Activated naive CD8-positive, alpha-beta T cell treated with anti-CD3 and anti-CD28 coated beads, Interleukin-2, amount 50 U/mL, for 24 hours (primary cell): Measurements from ENCODE around the gene RGL1.

Source experiments
- ATAC-seq: fragments of 150-1000 bp; cut with Tn5 transposase; one replicate; pipeline ENCODE4 v1.10.0; 2021
- DNase-seq: peaks from one replicate; pipeline ENCODE4 v3.0.0; 2021
- H3K27ac Mint-ChIP-seq: one replicate; pipeline ENCODE4 v1.8.0; 2021; ENCODE audit warnings: mild to moderate bottlenecking, mixed read lengths
- H3K27me3 Mint-ChIP-seq: one replicate; pipeline ENCODE4 v1.8.0; 2021; ENCODE audit warnings: mixed read lengths
- H3K36me3 Mint-ChIP-seq: one replicate; pipeline ENCODE4 v1.8.0; 2021; ENCODE audit warnings: low read depth, mixed read lengths
- H3K4me1 Mint-ChIP-seq: one replicate; pipeline ENCODE4 v1.8.0; 2021; ENCODE audit warnings: mixed read lengths
- H3K4me3 Mint-ChIP-seq: one replicate; pipeline ENCODE4 v1.8.0; 2021; ENCODE audit warnings: mild to moderate bottlenecking, moderate library complexity, mixed read lengths
- H3K9me3 Mint-ChIP-seq: one replicate; pipeline ENCODE4 v1.8.0; 2021; ENCODE audit warnings: mixed read lengths

RGL1 gene

GRCh38 chr1:183824291-183824690 lies 19.4 kb downstream of the RGL1 start:
- Mint-ChIP-seq H3K27ac (no peak overlapping the region), H3K4me3 (no peak overlapping the region), H3K9me3 (no peaks in the 10 kb centered on the region), H3K27me3 (no peaks in the 10 kb centered on the region), H3K36me3 (no peaks in the 10 kb centered on the region), H3K4me1 (no peaks in the 10 kb centered on the region)
- ATAC-seq (no peak), DNase-seq (no peak)

DNA sequence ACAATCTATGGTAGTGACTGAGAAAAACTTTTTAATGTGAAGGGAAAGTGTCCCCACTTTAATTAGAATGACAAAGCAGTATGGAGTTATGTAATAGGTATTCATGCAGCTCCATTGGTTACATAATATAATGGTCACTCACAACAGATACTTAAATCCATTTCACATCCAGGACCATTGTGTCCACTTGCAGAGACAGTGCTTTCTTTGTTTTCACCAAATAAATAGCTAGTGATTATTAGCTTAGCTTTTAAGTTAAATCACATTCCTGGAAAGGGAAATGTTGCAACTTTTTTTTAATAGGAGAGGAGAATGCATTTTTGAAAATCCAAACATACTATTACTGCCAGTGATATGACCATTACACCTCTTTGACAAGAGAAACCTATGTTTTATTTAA lies 22.9 kb downstream of the RGL1 start:
- H3K4me1 Mint-ChIP-seq = no peaks in the 10 kb centered on the region
- DNase-seq = no peak
- H3K36me3 Mint-ChIP-seq = no peaks in the 10 kb centered on the region
- no peak for ATAC-seq
- H3K27ac Mint-ChIP-seq = no peak overlapping the region
- H3K9me3 Mint-ChIP-seq = no peaks in the 10 kb centered on the region
- H3K27me3 Mint-ChIP-seq = no peaks in the 10 kb centered on the region
- no peak overlapping the region for H3K4me3 Mint-ChIP-seq

- H3K36me3 Mint-ChIP-seq = no peaks in the 10 kb centered on the region
- H3K4me1 Mint-ChIP-seq = no peaks in the 10 kb centered on the region
- no peaks in the 10 kb centered on the region for H3K9me3 Mint-ChIP-seq
- H3K27me3 Mint-ChIP-seq = no peaks in the 10 kb centered on the region
- no peak overlapping the region for H3K27ac Mint-ChIP-seq
- DNase-seq (no peak), ATAC-seq (no peak)
- H3K4me3 Mint-ChIP-seq = no peak overlapping the region
Measured at GRCh38 chr1:183830389-183830788, 25.5 kb downstream of the RGL1 start.

GRCh38 chr1:183831311-183831710 lies 26.4 kb downstream of the RGL1 start:
- Mint-ChIP-seq H3K9me3 (no peaks in the 10 kb centered on the region), H3K4me1 (no peaks in the 10 kb centered on the region), H3K36me3 (no peaks in the 10 kb centered on the region), H3K4me3 (no peak overlapping the region), H3K27me3 (no peaks in the 10 kb centered on the region), H3K27ac (no peak overlapping the region)
- no peak for DNase-seq
- ATAC-seq = no peak

GRCh38 chr1:183832459-183832858 lies 27.5 kb downstream of the RGL1 start:
- ATAC-seq = no peak
- H3K4me3 Mint-ChIP-seq = no peak overlapping the region
- no peaks in the 10 kb centered on the region for H3K4me1 Mint-ChIP-seq
- no peak overlapping the region for H3K27ac Mint-ChIP-seq
- DNase-seq = no peak
- H3K27me3 Mint-ChIP-seq = no peaks in the 10 kb centered on the region
- no peaks in the 10 kb centered on the region for H3K9me3 Mint-ChIP-seq
- H3K36me3 Mint-ChIP-seq = no peaks in the 10 kb centered on the region

GRCh38 chr1:183834568-183834967 lies 29.6 kb downstream of the RGL1 start:
- H3K27ac Mint-ChIP-seq = no peak overlapping the region
- ATAC-seq = no peak
- H3K36me3 Mint-ChIP-seq = no peaks in the 10 kb centered on the region
- no peaks in the 10 kb centered on the region for H3K27me3 Mint-ChIP-seq
- no peaks in the 10 kb centered on the region for H3K9me3 Mint-ChIP-seq
- H3K4me3 Mint-ChIP-seq = no peak overlapping the region
- DNase-seq = no peak
- H3K4me1 Mint-ChIP-seq = no peaks in the 10 kb centered on the region

- peaks cover 4% of the 10 kb centered on the region for H3K4me1 Mint-ChIP-seq
- no peak for ATAC-seq
Measured at GRCh38 chr1:183836598-183836997, 31.7 kb downstream of the RGL1 start.

DNA sequence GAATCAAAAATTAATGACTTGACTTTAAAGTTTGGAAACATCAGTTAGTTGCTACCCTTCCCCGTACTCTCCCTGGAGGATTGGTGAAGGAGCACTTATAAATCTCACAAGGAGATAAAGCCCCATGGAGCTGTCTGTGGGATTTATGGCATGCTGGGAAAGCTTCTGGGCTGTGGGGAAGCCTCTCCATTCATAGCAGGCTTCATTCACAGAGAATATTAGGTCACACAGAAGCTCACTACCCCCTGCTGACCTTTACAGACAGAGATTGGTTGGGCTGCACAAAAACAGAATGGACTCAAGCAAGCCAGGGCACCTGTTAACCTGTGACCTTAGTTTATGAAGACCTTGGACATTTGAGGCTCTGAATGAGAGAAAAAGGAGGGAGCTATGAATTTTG lies 32.1 kb downstream of the RGL1 start:
- no peaks in the 10 kb centered on the region for H3K27me3 Mint-ChIP-seq
- H3K4me3 Mint-ChIP-seq = no peak overlapping the region
- H3K4me1 Mint-ChIP-seq = peaks cover 8% of the 10 kb centered on the region
- H3K9me3 Mint-ChIP-seq = no peaks in the 10 kb centered on the region
- DNase-seq = no peak
- H3K27ac Mint-ChIP-seq = no peak overlapping the region
- H3K36me3 Mint-ChIP-seq = no peaks in the 10 kb centered on the region
- ATAC-seq = no peak

More at GRCh38 chr1:183836598-183836997, 31.7 kb downstream of the RGL1 start:
- H3K4me3 Mint-ChIP-seq = no peak overlapping the region
- no peaks in the 10 kb centered on the region for H3K36me3 Mint-ChIP-seq
- DNase-seq = no peak
- no peaks in the 10 kb centered on the region for H3K9me3 Mint-ChIP-seq
- H3K27ac Mint-ChIP-seq = no peak overlapping the region
- H3K27me3 Mint-ChIP-seq = no peaks in the 10 kb centered on the region

GRCh38 chr1:183838221-183838620 lies 33.3 kb downstream of the RGL1 start:
- no peak for DNase-seq
- Mint-ChIP-seq H3K27ac (no peak overlapping the region), H3K36me3 (no peaks in the 10 kb centered on the region), H3K27me3 (no peaks in the 10 kb centered on the region), H3K4me3 (no peak overlapping the region), H3K4me1 (peaks cover 18% of the 10 kb centered on the region), H3K9me3 (no peaks in the 10 kb centered on the region)
- no peak for ATAC-seq

DNA sequence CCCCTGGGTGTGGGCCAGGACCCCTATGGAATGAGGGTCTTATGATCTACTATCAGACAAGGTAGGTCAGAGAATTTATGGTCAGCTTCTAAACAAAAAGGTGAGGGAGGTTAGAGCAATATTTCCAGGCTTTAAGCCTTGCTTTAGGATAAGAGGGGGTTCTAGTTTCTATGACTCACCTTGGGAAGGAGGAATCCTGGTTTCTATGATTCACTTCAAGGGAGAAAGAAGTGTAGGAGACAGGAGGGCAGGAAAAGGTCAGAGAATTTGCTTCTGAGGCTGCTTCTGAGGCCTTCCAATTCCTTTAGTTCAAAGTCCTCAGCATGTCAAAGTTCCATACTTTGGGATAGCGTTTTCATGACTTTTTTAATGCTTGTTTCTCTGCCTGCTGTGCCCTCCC lies 35.2 kb downstream of the RGL1 start:
- Mint-ChIP-seq H3K4me3 (no peak overlapping the region), H3K36me3 (no peaks in the 10 kb centered on the region), H3K27me3 (no peaks in the 10 kb centered on the region), H3K4me1 (peaks cover 26% of the 10 kb centered on the region), H3K9me3 (no peaks in the 10 kb centered on the region), H3K27ac (no peak overlapping the region)
- ATAC-seq (no peak), DNase-seq (no peak)

DNA sequence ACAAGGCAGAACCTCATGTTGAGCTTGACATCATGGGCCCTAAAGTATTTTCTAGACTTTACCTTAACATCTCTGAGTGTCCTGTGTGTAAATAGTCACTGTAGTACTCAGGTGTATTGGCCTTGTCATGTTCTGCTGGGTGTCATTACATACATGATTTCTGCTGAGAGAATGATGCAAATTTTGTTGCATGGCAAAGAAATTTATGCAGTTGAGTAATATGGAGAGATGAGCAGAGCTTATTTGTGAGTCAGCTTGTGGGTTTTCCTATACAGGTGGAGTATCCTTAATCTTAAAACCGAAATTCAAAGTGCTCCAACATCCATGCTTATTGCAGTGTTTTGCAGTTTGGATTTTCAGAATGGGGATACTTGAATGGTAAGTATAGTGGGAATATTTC lies 36.6 kb downstream of the RGL1 start:
- H3K27ac Mint-ChIP-seq = peak overlapping the region; percentile 81
- H3K4me3 Mint-ChIP-seq = peak overlapping the region; percentile 7

DNA sequence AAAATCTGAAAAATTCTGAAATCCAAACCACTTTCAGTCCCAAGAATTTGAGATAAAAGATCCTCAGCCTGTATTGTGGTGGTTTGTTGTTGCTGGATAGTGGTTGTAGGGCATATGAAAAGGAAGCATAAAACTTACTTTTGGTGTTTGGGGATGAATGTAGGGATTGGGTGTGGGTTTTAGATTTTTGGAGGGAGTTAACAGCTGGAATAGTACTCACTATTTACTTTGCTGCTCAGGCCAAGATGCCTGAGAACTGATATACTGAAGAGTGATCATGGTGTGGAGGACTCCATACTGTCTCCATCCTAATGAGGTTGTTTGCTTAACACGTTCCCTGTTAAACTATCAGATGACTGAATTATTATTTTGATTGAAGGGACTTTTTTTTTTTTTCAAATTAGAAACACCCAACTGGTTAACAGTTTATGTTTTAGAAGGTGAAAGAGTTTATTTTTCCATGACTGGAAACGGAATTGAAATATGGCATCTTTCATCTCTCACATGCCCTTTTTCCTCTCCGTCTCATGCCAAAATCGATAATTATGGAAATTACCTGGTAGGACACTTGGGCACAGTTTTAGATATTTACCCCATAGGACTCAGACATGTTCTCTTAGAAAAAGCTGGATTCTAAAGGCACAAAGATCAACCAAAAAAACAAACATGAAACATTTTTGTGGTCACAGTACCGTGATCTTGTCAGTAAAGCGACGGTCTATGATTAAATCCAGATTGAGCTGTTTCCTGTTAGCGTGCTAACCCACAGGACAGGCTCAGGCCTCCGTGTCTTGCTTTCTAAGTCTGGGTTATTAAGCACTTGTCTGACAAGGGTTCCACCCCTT lies 37.3 kb downstream of the RGL1 start:
- Mint-ChIP-seq H3K27ac (peak overlapping the region; percentile 81), H3K36me3 (peaks cover 2% of the 10 kb centered on the region), H3K9me3 (no peaks in the 10 kb centered on the region), H3K4me3 (peak overlapping the region; percentile 49), H3K4me1 (peaks cover 36% of the 10 kb centered on the region), H3K27me3 (no peaks in the 10 kb centered on the region)
- peak; percentile 8 for DNase-seq
- peak; percentile 93 for ATAC-seq

More for the DNA sequence above, 36.6 kb downstream of the RGL1 start:
- DNase-seq (no peak), ATAC-seq (peak; percentile 51)
- H3K36me3 Mint-ChIP-seq = peaks cover 2% of the 10 kb centered on the region
- peaks cover 36% of the 10 kb centered on the region for H3K4me1 Mint-ChIP-seq
- H3K9me3 Mint-ChIP-seq = no peaks in the 10 kb centered on the region
- no peaks in the 10 kb centered on the region for H3K27me3 Mint-ChIP-seq

GRCh38 chr1:183842795-183843144 lies 37.9 kb downstream of the RGL1 start:
- peak overlapping the region; percentile 81 for H3K27ac Mint-ChIP-seq
- no peaks in the 10 kb centered on the region for H3K27me3 Mint-ChIP-seq
- peak overlapping the region; percentile 49 for H3K4me3 Mint-ChIP-seq
- H3K4me1 Mint-ChIP-seq = peaks cover 36% of the 10 kb centered on the region
- no peak for ATAC-seq
- no peak for DNase-seq
- no peaks in the 10 kb centered on the region for H3K9me3 Mint-ChIP-seq
- H3K36me3 Mint-ChIP-seq = peaks cover 2% of the 10 kb centered on the region

- no peaks in the 10 kb centered on the region for H3K9me3 Mint-ChIP-seq
- no peak overlapping the region for H3K4me3 Mint-ChIP-seq
- H3K36me3 Mint-ChIP-seq = peaks cover 2% of the 10 kb centered on the region
- ATAC-seq (no peak), DNase-seq (no peak)
- H3K27me3 Mint-ChIP-seq = no peaks in the 10 kb centered on the region
- peaks cover 36% of the 10 kb centered on the region for H3K4me1 Mint-ChIP-seq
- no peak overlapping the region for H3K27ac Mint-ChIP-seq
Measured at GRCh38 chr1:183844806-183845205, 39.9 kb downstream of the RGL1 start.

DNA sequence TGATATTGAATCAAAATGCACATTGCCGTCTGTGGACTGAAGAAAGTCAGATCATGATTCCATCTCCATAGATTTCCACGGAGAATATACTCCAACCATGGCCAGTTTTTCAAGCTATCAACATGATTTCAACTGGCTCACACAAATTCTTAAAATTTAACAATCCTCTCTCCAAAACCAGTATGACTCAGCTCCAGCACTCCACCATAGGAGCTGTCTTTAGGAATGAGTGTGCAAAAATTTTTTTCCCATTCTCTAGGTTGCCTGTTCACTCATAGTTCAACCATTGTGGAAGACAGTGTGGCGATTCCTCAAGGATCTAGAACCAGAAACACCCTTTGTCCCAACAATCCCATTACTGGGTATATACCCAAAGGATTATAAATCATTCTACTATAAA lies 40.8 kb downstream of the RGL1 start:
- no peaks in the 10 kb centered on the region for H3K27me3 Mint-ChIP-seq
- no peak overlapping the region for H3K27ac Mint-ChIP-seq
- peaks cover 36% of the 10 kb centered on the region for H3K4me1 Mint-ChIP-seq
- H3K4me3 Mint-ChIP-seq = no peak overlapping the region
- no peaks in the 10 kb centered on the region for H3K9me3 Mint-ChIP-seq
- H3K36me3 Mint-ChIP-seq = peaks cover 2% of the 10 kb centered on the region
- ATAC-seq (no peak), DNase-seq (no peak)

- Mint-ChIP-seq H3K9me3 (no peaks in the 10 kb centered on the region), H3K27ac (no peak overlapping the region), H3K36me3 (peaks cover 2% of the 10 kb centered on the region), H3K4me1 (peaks cover 22% of the 10 kb centered on the region), H3K27me3 (no peaks in the 10 kb centered on the region), H3K4me3 (no peak overlapping the region)
- ATAC-seq = no peak
- no peak for DNase-seq
Measured at GRCh38 chr1:183847641-183848040, 42.7 kb downstream of the RGL1 start.
